Central memory CD4-positive, alpha-beta T cell (primary cell): Measurements from ENCODE around the gene SMTNL2.

Source experiments
- DNase-seq: peaks from one replicate; pipeline ENCODE4 v3.0.0; 2022

Gene SMTNL2

GRCh38 chr17:4545217-4545951 is 38.9 kb upstream of the SMTNL2 start:
- no peak for DNase-seq

GRCh38 chr17:4547118-4547906 is 37.0 kb upstream of the SMTNL2 start:
- no peak for DNase-seq

- DNase-seq: no peak
Observed at GRCh38 chr17:4548061-4548461, 36.3 kb upstream of the SMTNL2 start.

GRCh38 chr17:4548721-4549531 is 35.4 kb upstream of the SMTNL2 start:
- DNase-seq: no peak

GRCh38 chr17:4549781-4550533 is 34.4 kb upstream of the SMTNL2 start:
- no peak for DNase-seq

- no peak for DNase-seq
Observed at GRCh38 chr17:4550534-4551039, 33.7 kb upstream of the SMTNL2 start.

- DNase-seq: no peak
Observed at GRCh38 chr17:4551141-4551540, 33.2 kb upstream of the SMTNL2 start.

- DNase-seq: no peak
Observed at GRCh38 chr17:4551796-4552525, 32.4 kb upstream of the SMTNL2 start.

- DNase-seq: no peak
Observed at GRCh38 chr17:4553669-4554068, 30.7 kb upstream of the SMTNL2 start.

GRCh38 chr17:4554441-4554996 is 29.8 kb upstream of the SMTNL2 start:
- no peak for DNase-seq

GRCh38 chr17:4554997-4555799 is 29.1 kb upstream of the SMTNL2 start, which contains the start of gene MYBBP1A:
Gene MYBBP1A (minus strand): TSS chr17:4555384. CDS start chr17:4555324, 60 bp downstream.
- DNase-seq: peak; percentile 95

- DNase-seq: no peak
Observed at GRCh38 chr17:4555873-4556759, 28.2 kb upstream of the SMTNL2 start.

- no peak for DNase-seq
Observed at GRCh38 chr17:4556996-4557395, 27.3 kb upstream of the SMTNL2 start.

- DNase-seq: no peak
Observed at GRCh38 chr17:4557626-4558346, 26.5 kb upstream of the SMTNL2 start.

- no peak for DNase-seq
Observed at GRCh38 chr17:4558347-4558971, 25.9 kb upstream of the SMTNL2 start.

GRCh38 chr17:4559139-4559791 is 25.1 kb upstream of the SMTNL2 start:
- no peak for DNase-seq

- no peak for DNase-seq
Observed at GRCh38 chr17:4559966-4560365, 24.4 kb upstream of the SMTNL2 start.

- DNase-seq: no peak
Observed at GRCh38 chr17:4560421-4560820, 23.9 kb upstream of the SMTNL2 start, which contains the start of gene GGT6. Gene GGT6 (minus strand): TSS chr17:4560577. CDS start chr17:4560521, 56 bp downstream.
